ENCODE results near the gene ZNF827.

The ZNF827 gene

GRCh38 chr4:145860446-145860845 is 78.2 kb downstream of the ZNF827 start:
- TF ChIP-seq, protein P1, sequence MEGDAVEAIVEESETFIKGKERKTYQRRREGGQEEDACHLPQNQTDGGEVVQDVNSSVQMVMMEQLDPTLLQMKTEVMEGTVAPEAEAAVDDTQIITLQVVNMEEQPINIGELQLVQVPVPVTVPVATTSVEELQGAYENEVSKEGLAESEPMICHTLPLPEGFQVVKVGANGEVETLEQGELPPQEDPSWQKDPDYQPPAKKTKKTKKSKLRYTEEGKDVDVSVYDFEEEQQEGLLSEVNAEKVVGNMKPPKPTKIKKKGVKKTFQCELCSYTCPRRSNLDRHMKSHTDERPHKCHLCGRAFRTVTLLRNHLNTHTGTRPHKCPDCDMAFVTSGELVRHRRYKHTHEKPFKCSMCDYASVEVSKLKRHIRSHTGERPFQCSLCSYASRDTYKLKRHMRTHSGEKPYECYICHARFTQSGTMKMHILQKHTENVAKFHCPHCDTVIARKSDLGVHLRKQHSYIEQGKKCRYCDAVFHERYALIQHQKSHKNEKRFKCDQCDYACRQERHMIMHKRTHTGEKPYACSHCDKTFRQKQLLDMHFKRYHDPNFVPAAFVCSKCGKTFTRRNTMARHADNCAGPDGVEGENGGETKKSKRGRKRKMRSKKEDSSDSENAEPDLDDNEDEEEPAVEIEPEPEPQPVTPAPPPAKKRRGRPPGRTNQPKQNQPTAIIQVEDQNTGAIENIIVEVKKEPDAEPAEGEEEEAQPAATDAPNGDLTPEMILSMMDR (IDR thresholded peaks at IDR 0.05): no peak

DNA sequence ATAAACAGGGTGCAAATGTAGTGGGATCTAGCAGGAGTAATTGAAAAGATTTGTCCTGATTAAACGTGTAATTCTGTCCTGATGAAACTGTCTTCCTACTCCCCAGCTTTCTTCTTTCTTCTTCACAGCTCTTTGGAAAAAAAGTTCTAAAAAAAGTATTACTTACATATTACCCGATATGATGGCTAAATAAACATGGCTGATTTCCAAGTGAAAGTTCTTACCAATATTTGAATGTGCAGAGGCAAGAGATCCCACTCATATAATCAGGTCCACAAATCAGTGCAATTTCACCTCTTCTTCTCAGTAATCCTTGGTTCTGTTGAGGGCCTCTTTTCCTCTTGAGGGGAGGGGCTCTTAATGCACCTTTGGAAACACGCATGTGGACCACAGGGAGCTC is 78.7 kb downstream of the ZNF827 start:
- TF ChIP-seq, protein P1 (IDR thresholded peaks at IDR 0.05): no peak

GRCh38 chr4:145859426-145859825 is 79.2 kb downstream of the ZNF827 start:
- TF ChIP-seq, protein P1 (IDR thresholded peaks at IDR 0.05): no peak

DNA sequence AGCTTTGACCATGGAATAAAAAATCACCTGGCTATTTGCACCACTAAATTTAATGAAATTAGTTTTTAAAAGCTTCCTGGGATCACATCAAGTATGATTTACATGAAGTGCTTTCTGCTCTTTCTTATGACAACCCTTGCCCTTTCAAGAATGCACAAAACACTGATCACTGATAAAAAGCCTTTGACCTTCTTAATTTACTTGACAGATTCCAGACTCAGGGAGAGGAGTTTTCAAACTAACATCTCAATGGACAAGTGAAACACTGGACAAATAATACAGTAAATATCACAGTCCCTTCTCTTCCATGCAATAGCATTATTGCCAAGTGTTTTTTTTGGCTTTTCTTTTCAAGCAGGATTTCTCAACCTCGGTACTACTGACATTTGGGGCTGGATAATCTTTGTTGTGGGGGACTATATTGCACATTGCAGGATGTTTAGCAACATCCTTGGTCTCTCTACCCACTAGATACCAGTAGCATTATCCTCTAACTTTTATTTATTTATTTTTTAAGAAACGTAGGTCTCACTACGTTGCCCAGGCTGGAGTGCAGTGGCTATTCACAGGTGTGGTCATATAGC is 86.3 kb downstream of the ZNF827 start:
- TF ChIP-seq, protein P1 (IDR thresholded peaks at IDR 0.05): no peak

DNA sequence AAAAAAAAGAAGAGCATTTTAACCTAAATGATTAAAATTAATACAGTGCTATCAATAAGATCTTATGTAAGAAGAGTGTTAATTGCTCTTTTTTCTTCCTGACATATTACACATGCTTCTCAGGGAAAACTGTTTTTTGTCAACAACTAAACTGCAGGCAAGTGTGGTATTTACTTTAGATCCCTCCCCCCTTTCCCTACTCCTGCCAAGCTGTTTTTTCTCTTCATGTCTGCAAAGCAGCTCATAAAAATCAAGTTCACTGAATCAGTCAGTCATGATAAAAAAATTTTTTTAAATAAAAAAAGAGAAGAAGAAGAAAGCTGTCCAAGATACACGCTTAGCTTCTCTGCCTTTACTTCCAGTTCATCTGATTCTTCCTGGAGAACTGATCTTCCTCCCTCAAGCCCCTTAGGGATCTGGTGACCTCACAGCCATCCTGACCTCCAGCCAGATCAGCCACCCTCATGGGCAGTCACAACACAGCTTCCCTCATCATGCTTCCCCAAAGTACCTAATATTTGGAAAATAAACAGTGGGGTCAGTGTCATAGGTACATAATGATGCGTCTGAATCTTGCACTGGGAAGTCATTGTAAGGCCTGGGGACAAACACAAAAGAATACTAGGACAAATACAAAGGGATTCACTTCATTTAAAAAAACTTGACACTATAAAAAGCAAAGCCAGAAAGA is 87.0 kb downstream of the ZNF827 start:
- TF ChIP-seq, protein P1 (IDR thresholded peaks at IDR 0.05): no peak

GRCh38 chr4:145847764-145848163 is 90.9 kb downstream of the ZNF827 start:
- TF ChIP-seq, protein P1 (IDR thresholded peaks at IDR 0.05): no peak

DNA sequence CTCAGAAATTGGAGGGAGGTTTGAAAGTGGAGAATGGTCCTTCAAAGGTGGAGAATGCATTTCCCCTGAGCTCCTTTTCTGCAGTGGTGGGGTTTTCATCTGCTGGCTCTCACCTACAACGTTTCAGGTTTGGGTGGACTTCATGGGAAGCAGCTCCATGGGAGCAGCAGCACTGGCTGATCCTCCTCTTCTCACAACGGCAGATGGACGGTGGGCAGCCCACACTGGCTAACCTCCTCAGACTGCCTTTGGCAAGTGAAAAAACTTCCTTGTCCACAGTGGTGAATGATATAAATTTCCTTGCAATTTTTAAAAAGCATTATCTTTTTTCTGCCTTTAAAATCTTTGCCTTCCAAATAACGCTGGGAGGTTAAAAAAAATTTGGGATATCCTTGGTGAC is 93.5 kb downstream of the ZNF827 start:
- TF ChIP-seq, protein P1 (IDR thresholded peaks at IDR 0.05): no peak
